NCI-H1105 (cell line): ENCODE results near the gene FRMD5.
"Not testable (repeated sequence)": the region's sequence is repeated elsewhere in the genome, so short reads cannot be mapped to it uniquely, and the experiment has no call there.

Experiments used
- DNase-seq: peaks from one replicate; lab custom pipeline; 2025; lab: John Stamatoyannopoulos, UW

FRMD5 gene

GRCh38 chr15:44195151-44195740 lies at the start of gene FRMD5:
Gene FRMD5, minus strand, starts transcription at chr15:44195271.
- peak; percentile 94 for DNase-seq

DNA sequence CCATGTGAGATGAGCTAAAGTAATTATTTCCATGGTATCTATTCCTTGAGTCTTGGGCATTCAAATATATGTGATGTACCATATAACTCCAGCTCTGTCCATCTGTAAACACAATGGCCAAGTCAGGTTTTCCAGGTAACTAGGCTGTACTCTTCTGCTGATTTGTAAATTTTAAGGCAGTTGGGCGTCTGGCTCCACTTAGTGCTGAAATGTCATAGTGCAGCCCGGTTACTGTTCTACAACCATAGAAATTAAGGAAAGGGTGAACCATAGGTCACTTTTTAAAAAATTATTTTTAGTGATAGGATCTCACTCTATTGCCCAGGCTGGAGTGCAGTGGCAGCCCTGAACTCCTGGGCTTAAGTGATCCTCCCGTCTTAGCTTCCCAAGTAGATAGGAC lies 48.8 kb upstream of the FRMD5 start:
- DNase-seq: no peak

DNA sequence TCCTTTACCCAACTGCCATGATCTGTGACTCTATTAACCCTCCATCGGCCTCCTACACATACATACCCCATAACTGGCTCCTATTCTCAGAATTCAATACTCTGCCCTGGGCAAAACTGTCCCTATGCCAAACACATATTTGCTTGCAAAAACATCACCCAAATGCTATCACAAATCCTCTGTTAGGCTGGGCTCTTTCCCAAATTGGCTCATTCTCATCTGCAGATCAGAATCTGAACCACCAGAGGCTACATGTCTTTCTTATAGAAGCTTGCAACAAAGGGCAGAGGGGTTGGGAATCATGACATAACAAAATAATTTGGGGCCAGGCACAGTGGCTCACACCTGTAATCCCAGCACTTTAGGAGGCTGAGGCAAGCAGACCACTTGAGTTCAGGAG lies 48.1 kb upstream of the FRMD5 start:
- no peak for DNase-seq

- no peak for DNase-seq
These were observed 36.8 kb upstream of the FRMD5 start for GRCh38 chr15:44231842-44232241.

DNA sequence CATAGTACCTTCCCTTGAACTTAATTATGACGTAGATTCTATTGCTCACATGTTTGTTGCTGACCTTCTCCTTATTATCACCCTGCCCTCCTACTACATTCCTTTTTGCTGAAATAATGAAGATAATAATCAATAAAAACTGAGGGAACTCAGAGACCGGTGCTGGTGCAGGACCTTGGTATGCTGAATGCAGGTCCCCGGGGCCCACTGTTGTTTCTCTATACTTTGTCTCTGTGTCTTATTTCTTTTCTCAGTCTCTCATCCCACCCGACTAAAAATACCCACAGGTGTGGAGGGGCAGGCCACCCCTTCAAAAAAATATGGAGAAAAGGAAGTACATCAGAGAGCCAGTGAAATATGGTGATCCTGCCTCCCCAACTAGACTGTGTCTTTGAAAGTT lies 34.2 kb upstream of the FRMD5 start:
- DNase-seq: not testable (repeated sequence)

DNA sequence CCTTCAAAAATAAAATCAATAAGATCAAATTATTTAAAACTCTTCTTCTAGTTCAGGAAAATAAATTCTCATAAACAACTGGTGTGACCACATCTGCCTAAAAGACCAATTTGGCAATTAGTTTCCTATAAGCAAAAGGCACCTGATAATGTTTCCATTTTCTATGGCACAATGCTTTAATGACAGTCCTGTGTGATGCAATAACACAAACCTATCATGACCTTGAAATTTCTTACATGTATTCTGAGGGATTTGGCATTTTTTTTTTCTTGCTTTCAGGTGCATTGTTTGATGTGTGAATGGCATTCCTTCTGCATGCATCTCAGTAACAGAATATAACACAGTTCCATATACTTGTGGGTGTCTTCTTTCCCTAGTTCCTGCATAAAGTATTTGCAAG lies 32.5 kb upstream of the FRMD5 start:
- DNase-seq: no peak

DNA sequence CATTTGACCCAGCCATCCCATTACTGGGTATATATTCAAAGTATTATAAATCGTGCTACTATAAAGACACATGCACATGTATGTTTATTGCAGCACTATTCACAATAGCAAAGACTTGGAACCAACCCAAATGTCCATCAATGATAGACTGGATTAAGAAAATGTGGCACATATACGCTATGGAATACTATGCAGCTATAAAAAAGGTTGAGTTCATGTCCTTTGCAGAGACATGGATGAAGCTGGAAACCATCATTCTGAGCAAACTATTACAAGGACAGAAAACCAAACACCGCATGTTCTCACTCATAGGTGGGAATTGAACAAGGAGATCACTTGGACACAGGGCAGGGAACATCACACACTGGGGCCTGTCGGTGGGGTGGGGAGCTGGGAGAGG lies 31.9 kb upstream of the FRMD5 start:
- not testable (repeated sequence) for DNase-seq

DNA sequence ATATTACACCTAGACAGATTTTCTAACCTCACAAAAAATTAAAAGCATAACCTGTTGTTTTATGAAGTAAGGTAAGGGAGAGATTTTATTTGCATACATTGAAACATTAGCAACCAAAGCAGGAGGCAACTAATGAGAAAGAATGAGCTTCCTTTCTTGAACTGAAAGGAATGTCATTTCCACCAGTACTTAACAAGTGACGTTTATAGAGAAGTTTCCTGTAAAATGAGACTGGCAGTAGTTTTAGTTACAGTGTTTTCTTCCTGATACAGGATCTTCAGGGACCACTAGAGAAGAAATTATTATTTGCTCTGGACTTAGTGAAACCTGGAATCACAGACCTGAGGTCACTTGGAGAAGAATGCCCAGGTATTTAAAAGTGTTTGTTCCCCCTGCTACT lies 27.4 kb upstream of the FRMD5 start:
- DNase-seq: no peak

GRCh38 chr15:44219073-44219472 lies 24.0 kb upstream of the FRMD5 start:
- DNase-seq: no peak

DNA sequence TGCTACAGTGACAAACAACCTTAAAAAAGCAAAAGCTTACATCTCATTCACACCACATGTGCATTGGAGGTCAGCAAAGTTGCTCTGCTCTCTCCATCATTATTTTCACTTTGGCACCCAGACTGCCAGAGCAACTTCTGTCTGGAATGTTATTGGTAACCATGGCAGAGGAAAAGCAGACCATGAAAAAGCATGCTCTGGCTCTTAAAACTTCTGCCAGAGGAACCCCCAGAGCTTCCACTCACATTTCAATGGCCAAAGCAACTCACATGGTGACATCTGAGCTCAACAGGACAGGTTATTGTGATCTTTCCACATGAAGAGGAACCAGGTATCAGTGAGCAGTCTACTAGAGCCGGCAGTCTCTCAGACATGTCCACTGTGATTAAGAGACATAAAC lies 21.9 kb upstream of the FRMD5 start:
- DNase-seq: no peak

DNA sequence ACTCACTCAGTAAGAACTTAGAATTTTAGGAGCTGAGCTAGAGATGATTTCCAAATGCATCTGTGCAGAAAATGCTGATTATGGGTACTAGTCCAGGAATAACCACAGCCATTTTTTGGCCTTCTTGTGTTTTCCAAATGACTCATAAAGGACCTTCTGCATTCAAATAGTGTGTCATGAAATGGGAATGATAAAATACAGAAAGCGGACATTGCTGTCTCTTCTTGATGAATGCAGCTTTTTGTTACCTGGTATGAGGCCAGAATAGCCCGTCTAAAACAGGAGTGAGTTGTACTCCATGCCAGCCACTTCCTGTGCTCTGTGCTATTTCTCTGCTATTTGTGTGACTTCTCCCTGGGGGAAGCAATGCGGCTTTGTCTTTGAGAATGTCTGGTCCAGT lies 20.5 kb upstream of the FRMD5 start:
- DNase-seq: no peak

DNA sequence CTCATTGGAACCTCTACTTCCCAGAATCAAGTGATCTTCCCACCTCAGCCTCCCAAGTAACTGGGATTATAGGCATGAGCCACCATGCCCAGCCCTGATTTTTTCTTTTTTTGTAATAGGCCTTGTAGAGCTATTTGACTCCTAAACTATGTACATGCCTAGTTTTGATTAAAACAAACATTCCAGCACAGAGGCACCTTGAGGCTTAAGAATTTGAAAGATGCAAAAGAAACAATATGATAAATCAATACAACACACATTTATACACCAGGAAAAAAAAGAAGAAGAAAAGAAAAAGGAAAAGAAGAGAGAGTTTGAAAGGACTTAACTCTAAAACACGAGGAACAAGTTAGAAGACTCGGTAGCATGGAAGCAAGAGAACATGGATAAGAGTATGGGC lies 13.9 kb upstream of the FRMD5 start:
- no peak for DNase-seq

DNA sequence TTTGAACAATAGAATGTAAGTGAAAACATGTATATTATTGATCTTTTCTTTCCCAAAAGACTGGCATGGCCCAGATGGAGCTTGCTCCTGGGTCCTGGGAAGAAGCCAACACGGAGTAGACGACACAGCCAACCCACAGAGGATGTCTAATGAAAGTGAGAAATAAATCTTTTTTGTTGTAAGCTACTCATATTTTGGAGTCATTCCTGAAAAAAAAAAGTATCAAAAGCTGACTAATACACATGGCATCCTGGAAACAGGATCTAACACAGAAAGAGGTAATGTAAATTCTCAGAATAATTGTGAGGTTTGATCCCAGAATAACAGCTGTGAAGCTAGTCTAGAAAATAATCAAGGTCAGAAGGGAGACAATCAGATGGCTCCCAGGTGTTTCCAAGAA lies 12.6 kb upstream of the FRMD5 start:
- DNase-seq: no peak

DNA sequence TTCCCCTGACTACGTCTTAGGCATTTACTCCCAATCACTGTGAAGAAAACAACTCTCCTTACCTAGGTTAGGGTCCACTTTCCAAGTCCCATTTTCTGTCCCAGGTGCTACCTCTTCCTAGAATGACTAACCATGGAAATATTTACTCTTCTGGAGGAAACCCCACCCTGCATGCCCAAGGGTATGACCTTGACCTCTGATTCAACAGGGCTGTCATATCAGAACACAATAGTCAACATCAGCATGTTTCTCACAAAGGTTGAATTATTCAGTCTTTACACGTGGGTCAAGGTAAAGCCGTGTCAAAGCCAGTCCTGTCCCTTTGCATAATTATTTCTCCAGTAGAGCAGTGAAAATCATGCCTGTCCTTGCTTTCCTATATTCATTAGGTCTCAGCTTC lies 4.3 kb upstream of the FRMD5 start:
- no peak for DNase-seq

DNA sequence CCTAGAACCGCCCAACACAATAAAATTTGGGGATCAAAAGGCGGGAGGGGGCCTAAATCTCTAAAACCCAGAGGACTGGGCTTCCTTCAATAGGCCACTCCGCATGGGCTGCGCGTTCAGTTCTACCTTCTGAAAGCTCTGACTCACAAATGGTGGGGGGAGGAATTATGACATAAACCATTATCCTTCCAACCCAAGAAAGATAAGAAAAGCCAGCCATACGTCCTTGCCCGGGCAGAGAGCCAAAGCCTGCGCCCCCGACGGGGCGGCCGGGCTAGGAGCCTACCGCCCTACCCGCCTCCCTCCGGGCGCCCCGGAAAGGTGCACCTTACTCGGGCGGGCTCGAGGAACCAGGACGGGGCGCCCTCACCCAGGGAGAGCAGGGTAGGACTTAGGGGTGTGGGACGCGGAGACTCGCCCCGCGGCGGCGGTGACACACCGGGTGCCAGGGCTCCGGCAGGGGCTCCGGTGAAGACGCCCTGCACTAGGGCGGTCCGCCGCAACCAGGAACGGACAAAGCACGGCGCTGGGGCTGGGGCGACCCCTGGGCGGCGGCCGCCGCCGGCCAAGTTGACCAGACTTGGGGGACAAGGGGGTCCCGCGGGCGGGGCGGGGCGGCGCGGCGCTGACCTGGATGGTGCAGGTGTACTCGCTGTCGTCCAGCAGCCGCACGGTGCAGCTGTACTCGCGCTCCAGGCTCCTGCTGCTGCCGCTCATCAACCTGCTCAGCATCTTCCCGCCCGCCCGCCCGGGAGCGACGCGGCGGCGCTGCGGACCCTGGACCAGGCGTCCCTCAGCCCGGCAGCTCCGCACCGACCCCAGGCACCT lies 534 bp downstream of the FRMD5 start:
- peak; percentile 0 for DNase-seq

DNA sequence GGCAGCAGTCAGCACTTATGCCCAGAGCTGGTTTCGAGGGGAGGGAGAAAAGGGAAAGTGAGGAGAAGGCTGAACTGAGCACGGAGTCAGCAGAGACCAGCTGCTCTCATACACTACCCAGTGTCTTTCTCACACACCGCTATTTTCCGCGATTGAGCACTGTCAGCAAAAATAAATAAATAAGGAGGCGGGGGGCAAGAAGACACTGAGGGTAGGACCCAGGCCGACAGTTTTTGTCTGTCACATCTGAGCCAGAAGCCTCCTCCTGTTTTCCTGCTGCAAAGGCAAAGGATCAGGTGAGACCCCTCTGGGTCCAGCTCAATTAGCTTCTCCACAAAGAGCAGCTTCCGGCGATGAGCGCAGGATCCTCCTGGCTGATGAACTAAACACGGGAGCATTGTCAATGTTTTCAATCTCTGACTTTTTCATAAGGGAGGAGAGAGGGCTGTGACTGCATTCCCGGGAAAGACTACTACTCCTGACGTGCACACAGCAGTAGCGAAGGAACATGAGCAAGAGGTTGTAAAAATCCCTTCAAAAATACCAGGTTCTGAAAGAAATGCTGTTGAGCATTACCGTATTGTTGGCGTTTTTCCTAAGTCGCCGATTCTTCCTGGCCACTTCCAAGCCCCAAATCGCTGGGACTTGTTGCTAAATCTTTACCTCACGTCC lies 1.3 kb downstream of the FRMD5 start:
- DNase-seq: peak; percentile 16

- DNase-seq: no peak
These were observed 6.3 kb downstream of the FRMD5 start for GRCh38 chr15:44188795-44189194.

GRCh38 chr15:44186705-44187104 lies 8.4 kb downstream of the FRMD5 start:
- no peak for DNase-seq

GRCh38 chr15:44183363-44183762 lies 11.7 kb downstream of the FRMD5 start:
- no peak for DNase-seq

- DNase-seq: no peak
These were observed 13.7 kb downstream of the FRMD5 start for GRCh38 chr15:44181410-44181809.

DNA sequence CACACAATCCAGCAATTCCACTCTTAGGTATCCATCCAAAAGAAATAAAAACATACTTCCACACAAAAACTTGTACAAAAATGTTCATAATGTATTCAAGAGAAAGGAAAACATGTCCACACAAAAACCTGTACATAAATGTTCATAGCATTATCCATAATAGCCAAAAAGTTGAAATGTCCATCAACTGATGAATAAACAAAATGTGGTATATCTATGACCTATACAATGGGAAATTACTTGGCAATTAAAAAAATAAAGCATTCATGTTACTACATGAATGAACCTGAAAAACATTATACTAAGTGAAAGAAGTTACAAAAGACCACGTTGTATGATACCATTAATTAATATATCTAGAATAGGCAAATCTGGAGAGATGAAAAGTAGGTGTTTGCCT lies 17.9 kb downstream of the FRMD5 start:
- no peak for DNase-seq

- DNase-seq: no peak
These were observed 21.3 kb downstream of the FRMD5 start for GRCh38 chr15:44173813-44174212.

- no peak for DNase-seq
These were observed 31.7 kb downstream of the FRMD5 start for GRCh38 chr15:44163370-44163769.
